KMS-11 (cell line): ENCODE results near the gene ZNF117.

ENCODE experiments used
- H2AFZ ChIP-seq: fragments of 200-600 bp; sonication (generic); 2 replicates; pipeline ENCODE4 v1.6.1; 2016; ENCODE audit warnings: antibody characterized with exemption, mixed run types, low read depth
- H3K27ac ChIP-seq: fragments of 200-600 bp; sonication (generic); 2 replicates; pipeline ENCODE4 v1.6.1; 2016; ENCODE audit warnings: mild to moderate bottlenecking, mixed run types
- H3K27me3 ChIP-seq: fragments of 200-600 bp; sonication (generic); 2 replicates; pipeline ENCODE4 v1.6.1; 2017; ENCODE audit warnings: mild to moderate bottlenecking, low read depth, mixed run types, moderate library complexity; ENCODE audit not compliant: insufficient read depth
- H3K36me3 ChIP-seq: fragments of 200-600 bp; sonication (generic); 2 replicates; pipeline ENCODE4 v1.6.1; 2017; ENCODE audit warnings: mild to moderate bottlenecking, mixed run types; ENCODE audit not compliant: insufficient read depth
- H3K4me1 ChIP-seq: fragments of 200-600 bp; sonication (generic); 2 replicates; pipeline ENCODE4 v1.6.1; 2016; ENCODE audit warnings: mild to moderate bottlenecking, low read depth, mixed run types; ENCODE audit not compliant: poor library complexity, severe bottlenecking
- H3K4me2 ChIP-seq: fragments of 200-600 bp; sonication (generic); 2 replicates; pipeline ENCODE4 v1.7.0; 2016; ENCODE audit warnings: mild to moderate bottlenecking, mixed run types
- H3K4me3 ChIP-seq: fragments of 200-600 bp; sonication (generic); IDR thresholded peaks from 2 replicates; pipeline ENCODE4 v1.6.1; 2017; ENCODE audit warnings: low read depth, low read length, mixed read lengths; ENCODE audit not compliant: insufficient read depth
- H3K79me2 ChIP-seq: fragments of 200-600 bp; sonication (generic); 2 replicates; pipeline ENCODE4 v1.6.1; 2016; ENCODE audit warnings: low read depth, mixed run types; ENCODE audit not compliant: insufficient read depth
- H3K9ac ChIP-seq: fragments of 200-600 bp; sonication (generic); 2 replicates; pipeline ENCODE4 v1.6.1; 2016; ENCODE audit warnings: mild to moderate bottlenecking, mixed run types
- H4K20me1 ChIP-seq: fragments of 200-600 bp; sonication (generic); 2 replicates; pipeline ENCODE4 v1.6.1; 2016; ENCODE audit warnings: mild to moderate bottlenecking, mixed run types; ENCODE audit not compliant: insufficient read depth
- CTCF ChIP-seq: fragments of 200-600 bp; sonication (generic); conservative IDR thresholded peaks from 2 replicates; pipeline ENCODE4 v1.6.1; 2017; ENCODE audit warnings: low read depth, mild to moderate bottlenecking, antibody characterized with exemption, low read length, moderate library complexity, mixed read lengths

Gene ZNF117

GRCh38 chr7:65002972-65003585, 12.2 kb upstream of the ZNF117 start:
- Histone ChIP-seq H3K27ac (no peak overlapping the region), H3K9ac (no peak overlapping the region), H4K20me1 (no peaks in the 10 kb centered on the region), H3K4me1 (peaks cover 12% of the 10 kb centered on the region), H3K79me2 (peaks cover 17% of the 10 kb centered on the region; the same call in 1 of the 2 replicates), H3K27me3 (no peaks in the 10 kb centered on the region), H2AFZ (no peak overlapping the region), H3K4me2 (no peak overlapping the region), H3K36me3 (no peaks in the 10 kb centered on the region), H3K4me3 (no peak overlapping the region)
- no peak for TF ChIP-seq CTCF

- H3K36me3 ChIP-seq = no peaks in the 10 kb centered on the region
- peaks cover 17% of the 10 kb centered on the region; the same call in 1 of the 2 replicates for H3K79me2 ChIP-seq
- H3K4me3 ChIP-seq = no peak overlapping the region
Observed at GRCh38 chr7:65001291-65001814, 10.5 kb upstream of the ZNF117 start.

GRCh38 chr7:64999165-65000004, 8.5 kb upstream of the ZNF117 start:
- TF ChIP-seq CTCF = no peak
- Histone ChIP-seq H2AFZ (no peak overlapping the region), H4K20me1 (no peaks in the 10 kb centered on the region), H3K4me2 (no peak overlapping the region), H3K27me3 (no peaks in the 10 kb centered on the region), H3K9ac (no peak overlapping the region), H3K4me3 (no peak overlapping the region), H3K79me2 (0 out of 2 replicates have a peak, but pooled peaks cover 5% of the 10 kb centered on the region), H3K4me1 (no peaks in the 10 kb centered on the region), H3K27ac (no peak overlapping the region), H3K36me3 (no peaks in the 10 kb centered on the region)

More at GRCh38 chr7:65001291-65001814, 10.5 kb upstream of the ZNF117 start:
- Histone ChIP-seq H4K20me1 (no peaks in the 10 kb centered on the region), H3K4me2 (no peak overlapping the region), H3K27ac (no peak overlapping the region), H3K9ac (no peak overlapping the region), H2AFZ (no peak overlapping the region), H3K27me3 (no peaks in the 10 kb centered on the region), H3K4me1 (peaks cover 6% of the 10 kb centered on the region)
- TF ChIP-seq CTCF = no peak

GRCh38 chr7:64998865-64999164, 8.0 kb upstream of the ZNF117 start:
- H3K27ac ChIP-seq = no peak overlapping the region
- H3K9ac ChIP-seq = no peak overlapping the region

More at GRCh38 chr7:64998865-64999164, 8.0 kb upstream of the ZNF117 start:
- no peak for TF ChIP-seq CTCF
- H3K27me3 ChIP-seq = no peaks in the 10 kb centered on the region
- no peak overlapping the region for H2AFZ ChIP-seq
- H3K36me3 ChIP-seq = no peaks in the 10 kb centered on the region
- 0 out of 2 replicates have a peak, but pooled peaks cover 5% of the 10 kb centered on the region for H3K79me2 ChIP-seq
- H3K4me3 ChIP-seq = no peak overlapping the region
- H3K4me2 ChIP-seq = no peak overlapping the region
- H4K20me1 ChIP-seq = no peaks in the 10 kb centered on the region
- no peaks in the 10 kb centered on the region for H3K4me1 ChIP-seq
